SK-N-SH (cell line): ENCODE data around the gene SSBP1. TPM values are rescaled to one million over a fixed set of nuclear protein-coding genes. Genes with fewer than 3 reads are reported as not detected.
"Not testable (repeated sequence)": the region's sequence is repeated elsewhere in the genome, so short reads cannot be mapped to it uniquely, and the experiment has no call there.

Source experiments
- CTCF ChIA-PET: fragments of 300-600, 350-600 bp; formaldehyde crosslinking; extraction: SDS; loops from one replicate; lab custom pipeline; 2021; lab: Yijun Ruan, JAX
- POLR2A ChIA-PET: fragments of 350-600 bp; sonication (Branson Sonifier 250); formaldehyde crosslinking; extraction: SDS; loops from one replicate; lab custom pipeline; 2020; ENCODE audit warnings: antibody characterized with exemption, inconsistent platforms; lab: Yijun Ruan, JAX
- DNase-seq: peaks from one replicate; pipeline ENCODE4 v3.0.0; 2012
- H2AFZ ChIP-seq: fragments of 200-600 bp; sonication (generic); 2 replicates; pipeline ENCODE4 v1.8.1; 2016; ENCODE audit warnings: antibody characterized with exemption, mild to moderate bottlenecking, low read depth
- H3F3A ChIP-seq: fragments of 200-600 bp; sonication (generic); replicated peaks from 2 replicates; pipeline ENCODE3; 2016; ENCODE audit warnings: antibody characterized with exemption, mild to moderate bottlenecking; ENCODE audit not compliant: insufficient read depth
- H3K27ac ChIP-seq, 2 experiments: fragments of 200-500 bp in 1 of 2; fragments of 200-600 bp in 1 of 2; sonication (Bioruptor generic) in 1 of 2; sonication (generic), shearing (Covaris generic) in 1 of 2; 2 replicates each; pipeline versions ENCODE4 v1.5.1 to v1.6.1; 2014 to 2016; ENCODE audit warnings: low read depth in 2 of 2, inconsistent platforms in 1 of 2, low read length in 1 of 2, mild to moderate bottlenecking in 1 of 2, mixed read lengths in 1 of 2
- H3K27me3 ChIP-seq: fragments of 200-600 bp; sonication (generic), shearing (Covaris generic); 2 replicates; pipeline ENCODE4 v1.6.1; 2016; ENCODE audit warnings: mixed run types; ENCODE audit not compliant: insufficient read depth
- H3K36me3 ChIP-seq, 2 experiments: fragments of 200-500 bp in 1 of 2; fragments of 200-600 bp in 1 of 2; sonication (Bioruptor generic) in 1 of 2; sonication (generic) in 1 of 2; replicated peaks in 1 of 2; 2 replicates each; pipeline versions ENCODE3 to v1.5.1; 2014 to 2016; ENCODE audit warnings: low read length in 1 of 2, mild to moderate bottlenecking in 1 of 2; ENCODE audit not compliant: insufficient read depth in 2 of 2, control insufficient read depth in 1 of 2
- H3K4me1 ChIP-seq, 2 experiments: fragments of 200-500 bp in 1 of 2; fragments of 200-600 bp in 1 of 2; sonication (Bioruptor generic) in 1 of 2; sonication (generic), shearing (Covaris generic) in 1 of 2; 2 replicates each; pipeline versions ENCODE4 v1.5.1 to v1.6.1; 2014 to 2016; ENCODE audit warnings: low read depth in 1 of 2, low read length in 1 of 2, mixed run types in 1 of 2; ENCODE audit not compliant: insufficient read depth in 2 of 2, control insufficient read depth in 1 of 2
- H3K4me2 ChIP-seq: fragments of 200-600 bp; sonication (generic), shearing (Covaris generic); 2 replicates; pipeline ENCODE4 v1.6.1; 2017; ENCODE audit warnings: mixed run types
- H3K4me3 ChIP-seq, 2 experiments: fragments of 200-500 bp in 1 of 2; fragments of 200-600 bp in 1 of 2; sonication (Bioruptor generic) in 1 of 2; sonication (generic), shearing (Covaris generic) in 1 of 2; 2 replicates each; pipeline versions ENCODE4 v1.5.1 to v1.8.1; 2014 to 2016; ENCODE audit warnings: low read depth in 2 of 2, inconsistent platforms in 1 of 2, low read length in 1 of 2, mild to moderate bottlenecking in 1 of 2, mixed read lengths in 1 of 2, moderate library complexity in 1 of 2
- H3K79me2 ChIP-seq: fragments of 200-600 bp; sonication (generic); 2 replicates; pipeline ENCODE4 v1.8.1; 2017; ENCODE audit warnings: mild to moderate bottlenecking; ENCODE audit not compliant: insufficient read depth
- H3K9ac ChIP-seq: fragments of 200-600 bp; sonication (generic); 2 replicates; pipeline ENCODE4 v1.6.1; 2017; ENCODE audit warnings: mixed run types
- H3K9me2 ChIP-seq: fragments of 200-600 bp; sonication (generic); 2 replicates; pipeline ENCODE4 v1.6.1; 2017; ENCODE audit warnings: mixed run types
- H3K9me3 ChIP-seq: fragments of 200-600 bp; sonication (generic); 2 replicates; pipeline ENCODE4 v1.6.1; 2017; ENCODE audit warnings: mixed run types, mild to moderate bottlenecking, moderate library complexity
- H4K20me1 ChIP-seq: fragments of 200-600 bp; sonication (generic); 2 replicates; pipeline ENCODE4 v1.6.1; 2017; ENCODE audit warnings: mild to moderate bottlenecking, mixed run types; ENCODE audit not compliant: insufficient read depth
- CHD2 ChIP-seq: fragments of 150-350 bp; IDR thresholded peaks from 2 replicates; pipeline ENCODE4 v1.6.1; 2018; ENCODE audit warnings: low read length; ENCODE audit not compliant: partially characterized antibody
- FOSL2 ChIP-seq: IDR thresholded peaks from 2 replicates; pipeline ENCODE4 v1.4.0; 2012; ENCODE audit warnings: low read depth, mild to moderate bottlenecking, moderate library complexity, borderline replicate concordance
- FOXJ3 ChIP-seq: sonication (generic); formaldehyde crosslinking; IDR thresholded peaks from 2 replicates; pipeline ENCODE4 v1.5.1; 2020; ENCODE audit warnings: mild to moderate bottlenecking, missing genetic modification reagents
- FOXM1 ChIP-seq: IDR thresholded peaks from 2 replicates; pipeline ENCODE4 v1.4.0; 2012; ENCODE audit warnings: low read depth, mild to moderate bottlenecking
- GABPA ChIP-seq: IDR thresholded peaks from 2 replicates; pipeline ENCODE4 v1.4.0; 2012; ENCODE audit warnings: low read depth, mild to moderate bottlenecking
- GATA2 ChIP-seq: sonication (generic); formaldehyde crosslinking; IDR thresholded peaks from 2 replicates; pipeline ENCODE4 v1.5.0; 2020; ENCODE audit warnings: mild to moderate bottlenecking, missing genetic modification reagents
- MEF2A ChIP-seq: IDR thresholded peaks from 2 replicates; pipeline ENCODE4 v1.4.0; 2012; ENCODE audit warnings: low read depth, borderline replicate concordance
- POLR2AphosphoS5 ChIP-seq: IDR thresholded peaks from 2 replicates; pipeline ENCODE4 v1.6.1; 2012; ENCODE audit warnings: low read depth, low read length
- RCOR1 ChIP-seq: fragments of 150-350 bp; IDR thresholded peaks from 2 replicates; pipeline ENCODE4 v1.6.1; 2017; ENCODE audit warnings: antibody characterized with exemption, low read length
- RXRA ChIP-seq: IDR thresholded peaks from 2 replicates; pipeline ENCODE4 v1.4.0; 2012; ENCODE audit warnings: low read depth, mild to moderate bottlenecking, borderline replicate concordance
- SIN3A ChIP-seq: IDR thresholded peaks from 2 replicates; pipeline ENCODE4 v1.6.1; 2012; ENCODE audit warnings: low read depth, mild to moderate bottlenecking, low read length, moderate library complexity, borderline replicate concordance
- TAF1 ChIP-seq: IDR thresholded peaks from 2 replicates; pipeline ENCODE4 v1.6.1; 2012; ENCODE audit warnings: low read depth, mild to moderate bottlenecking, low read length, moderate library complexity, borderline replicate concordance
- YY1 ChIP-seq: IDR thresholded peaks from 2 replicates; pipeline ENCODE4 v1.4.0; 2012; ENCODE audit warnings: low read depth, mild to moderate bottlenecking
- WGBS: methylation state at CpG from one replicate; pipeline ENCODE4 v1.1.6; 2017; ENCODE audit warnings: low lambda C conversion rate; 5-methylcytosine and 5-hydroxymethylcytosine counted together
- polyA plus RNA-seq, 3 experiments: library from polyadenylated mRNA; depleted of rRNA; stranded (reverse); fragments of >200 nt; gene quantifications; 2 replicates each; pipeline ENCODE4 v1.2.3, GENCODE V29; 2012
- TF ChIP-seq, protein P1 (sequence below): IDR thresholded peaks from 2 replicates; pipeline ENCODE4 v1.4.0; 2012; ENCODE audit warnings: low read depth, borderline replicate concordance
- TF ChIP-seq, protein P2 (sequence below): IDR thresholded peaks from 2 replicates; pipeline ENCODE4 v1.4.0; 2012; ENCODE audit warnings: low read depth, borderline replicate concordance
- TF ChIP-seq, protein P3 (sequence below): IDR thresholded peaks from 2 replicates; pipeline ENCODE4; 2012
- TF ChIP-seq, protein P4 (sequence below): fragments of 150-350 bp; IDR thresholded peaks from 2 replicates; pipeline ENCODE4 v1.6.1; 2017; ENCODE audit warnings: antibody characterized with exemption, low read length, low read depth, borderline replicate concordance

Gene SSBP1
- polyA plus RNA-seq, 1 of the 3 experiments (the other 2 are of a cell fraction): 212 TPM

DNA sequence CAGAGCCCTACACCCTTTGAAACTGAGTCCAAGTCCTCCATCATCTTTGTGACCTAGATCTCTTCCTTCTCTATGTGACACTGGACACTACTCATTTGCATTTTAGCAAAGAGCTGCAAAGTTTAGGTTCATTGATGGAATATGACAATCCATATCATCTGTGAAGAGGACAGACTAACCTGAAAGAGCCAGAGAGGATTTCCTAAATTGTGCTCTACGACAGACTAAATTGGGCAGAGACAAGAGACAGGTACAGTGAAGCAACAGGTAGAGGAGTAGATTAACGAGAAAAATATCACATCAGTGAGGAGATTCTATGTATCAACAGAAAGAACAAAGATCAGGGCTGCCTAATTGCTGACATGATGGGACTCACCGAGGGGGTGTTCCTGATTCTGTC is 25.6 kb downstream of the SSBP1 start, which contains the start of gene TAS2R3 (continued):
- TF ChIP-seq, protein P1, sequence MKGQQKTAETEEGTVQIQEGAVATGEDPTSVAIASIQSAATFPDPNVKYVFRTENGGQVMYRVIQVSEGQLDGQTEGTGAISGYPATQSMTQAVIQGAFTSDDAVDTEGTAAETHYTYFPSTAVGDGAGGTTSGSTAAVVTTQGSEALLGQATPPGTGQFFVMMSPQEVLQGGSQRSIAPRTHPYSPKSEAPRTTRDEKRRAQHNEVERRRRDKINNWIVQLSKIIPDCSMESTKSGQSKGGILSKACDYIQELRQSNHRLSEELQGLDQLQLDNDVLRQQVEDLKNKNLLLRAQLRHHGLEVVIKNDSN: no peak
- TF ChIP-seq, protein P2, sequence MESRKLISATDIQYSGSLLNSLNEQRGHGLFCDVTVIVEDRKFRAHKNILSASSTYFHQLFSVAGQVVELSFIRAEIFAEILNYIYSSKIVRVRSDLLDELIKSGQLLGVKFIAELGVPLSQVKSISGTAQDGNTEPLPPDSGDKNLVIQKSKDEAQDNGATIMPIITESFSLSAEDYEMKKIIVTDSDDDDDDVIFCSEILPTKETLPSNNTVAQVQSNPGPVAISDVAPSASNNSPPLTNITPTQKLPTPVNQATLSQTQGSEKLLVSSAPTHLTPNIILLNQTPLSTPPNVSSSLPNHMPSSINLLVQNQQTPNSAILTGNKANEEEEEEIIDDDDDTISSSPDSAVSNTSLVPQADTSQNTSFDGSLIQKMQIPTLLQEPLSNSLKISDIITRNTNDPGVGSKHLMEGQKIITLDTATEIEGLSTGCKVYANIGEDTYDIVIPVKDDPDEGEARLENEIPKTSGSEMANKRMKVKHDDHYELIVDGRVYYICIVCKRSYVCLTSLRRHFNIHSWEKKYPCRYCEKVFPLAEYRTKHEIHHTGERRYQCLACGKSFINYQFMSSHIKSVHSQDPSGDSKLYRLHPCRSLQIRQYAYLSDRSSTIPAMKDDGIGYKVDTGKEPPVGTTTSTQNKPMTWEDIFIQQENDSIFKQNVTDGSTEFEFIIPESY: no peak
- TF ChIP-seq GATA2 (no peak), GABPA (no peak)
- TF ChIP-seq, protein P3, sequence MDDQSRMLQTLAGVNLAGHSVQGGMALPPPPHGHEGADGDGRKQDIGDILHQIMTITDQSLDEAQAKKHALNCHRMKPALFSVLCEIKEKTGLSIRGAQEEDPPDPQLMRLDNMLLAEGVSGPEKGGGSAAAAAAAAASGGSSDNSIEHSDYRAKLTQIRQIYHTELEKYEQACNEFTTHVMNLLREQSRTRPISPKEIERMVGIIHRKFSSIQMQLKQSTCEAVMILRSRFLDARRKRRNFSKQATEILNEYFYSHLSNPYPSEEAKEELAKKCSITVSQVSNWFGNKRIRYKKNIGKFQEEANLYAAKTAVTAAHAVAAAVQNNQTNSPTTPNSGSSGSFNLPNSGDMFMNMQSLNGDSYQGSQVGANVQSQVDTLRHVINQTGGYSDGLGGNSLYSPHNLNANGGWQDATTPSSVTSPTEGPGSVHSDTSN: no peak

DNA sequence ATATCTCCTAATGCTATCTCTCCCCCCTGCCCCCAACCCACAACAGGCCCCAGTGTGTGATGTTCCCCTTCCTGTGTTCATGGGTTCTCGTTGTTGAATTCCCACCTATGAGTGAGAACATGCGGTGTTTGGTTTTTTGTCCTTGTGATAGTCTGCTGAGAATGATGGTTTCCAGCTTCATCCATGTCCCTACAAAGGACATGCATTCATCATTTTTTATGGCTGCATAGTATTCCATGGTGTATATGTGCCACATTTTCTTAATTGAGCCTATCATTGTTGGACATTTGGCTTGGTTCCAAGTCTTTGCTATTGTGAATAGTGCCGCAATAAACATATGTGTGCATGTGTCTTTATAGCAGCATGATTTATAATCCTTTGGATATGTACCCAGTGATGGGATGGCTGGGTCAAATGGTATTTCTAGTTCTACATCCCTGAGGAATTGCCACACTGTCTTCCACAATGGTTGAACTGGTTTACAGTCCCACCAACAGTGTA is 32.0 kb downstream of the SSBP1 start:
- CTCF ChIA-PET: interaction anchor here (0.6 to 2.9 kb wide), 5 partner anchors 8 to 95 kb away, joined by 3 to 17 read pairs (median 3); no protein-coding TSS in a partner anchor
- H3K4me2 ChIP-seq, H3K27ac ChIP-seq, H2AFZ ChIP-seq, H3K9me2 ChIP-seq, H3K9ac ChIP-seq, H3K4me1 ChIP-seq, H4K20me1 ChIP-seq, DNase-seq, H3K27me3 ChIP-seq, H3K9me3 ChIP-seq, POLR2A ChIA-PET, H3K79me2 ChIP-seq, H3K36me3 ChIP-seq, H3K4me3 ChIP-seq, H3F3A ChIP-seq: not testable (repeated sequence)
- WGBS: 91% methylated on average over 3 of the region's 3 CpGs

DNA sequence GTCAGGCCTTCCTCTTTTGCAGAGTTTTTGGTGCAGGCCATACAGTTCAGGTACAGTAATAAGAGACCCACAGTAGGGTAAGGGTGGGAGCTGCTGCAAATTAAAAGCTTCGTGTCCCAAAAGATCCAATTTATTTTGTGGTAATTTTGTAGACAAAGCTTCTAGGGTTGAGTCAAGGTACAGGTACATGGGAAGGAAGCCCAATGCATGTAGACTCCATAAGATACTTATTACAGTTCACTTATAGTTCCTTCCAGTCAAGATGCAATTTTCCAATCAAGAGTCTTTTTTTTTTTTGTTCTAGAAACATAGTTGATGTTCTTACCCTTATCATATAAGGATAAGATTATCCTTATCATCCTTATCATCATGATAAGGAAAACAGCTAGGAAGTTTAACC is 38.2 kb downstream of the SSBP1 start, which contains the start of gene TAS2R4:
Gene TAS2R4, plus strand, starts transcription at position 301 of the 400 bp plus-strand sequence. CDS start 1,815 bp downstream, outside the sequence.
- Histone ChIP-seq H3K27me3 (no peaks in the 10 kb centered on the region), H3K79me2 (no peaks in the 10 kb centered on the region), H3K9ac (no peak within 1 kb of the TSS), H3F3A (no peaks in the 10 kb centered on the region), H3K36me3 (peaks cover 0 to 22% of the 10 kb centered on the region in 2 experiments), H3K4me3 (no peak within 1 kb of the TSS), H3K27ac (no peak within 1 kb of the TSS), H3K4me2 (no peak within 1 kb of the TSS), H3K9me2 (no peaks in the 10 kb centered on the region), H3K9me3 (no peaks in the 10 kb centered on the region), H4K20me1 (no peaks in the 10 kb centered on the region), H2AFZ (no peak within 1 kb of the TSS), H3K4me1 (no peaks in the 10 kb centered on the region)
- TF ChIP-seq TAF1 (no peak), SIN3A (no peak), FOSL2 (no peak), CHD2 (no peak), MEF2A (no peak), GABPA (no peak), FOXJ3 (no peak), FOXM1 (no peak), POLR2AphosphoS5 (no peak), RXRA (no peak), RCOR1 (no peak), GATA2 (no peak), YY1 (no peak)
- TF ChIP-seq, protein P3: no peak
- TF ChIP-seq, protein P1: no peak
- TF ChIP-seq, protein P4, sequence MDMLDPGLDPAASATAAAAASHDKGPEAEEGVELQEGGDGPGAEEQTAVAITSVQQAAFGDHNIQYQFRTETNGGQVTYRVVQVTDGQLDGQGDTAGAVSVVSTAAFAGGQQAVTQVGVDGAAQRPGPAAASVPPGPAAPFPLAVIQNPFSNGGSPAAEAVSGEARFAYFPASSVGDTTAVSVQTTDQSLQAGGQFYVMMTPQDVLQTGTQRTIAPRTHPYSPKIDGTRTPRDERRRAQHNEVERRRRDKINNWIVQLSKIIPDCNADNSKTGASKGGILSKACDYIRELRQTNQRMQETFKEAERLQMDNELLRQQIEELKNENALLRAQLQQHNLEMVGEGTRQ: no peak
- POLR2A ChIA-PET: interaction anchor here (1.5 kb wide), 1 partner anchor 38 kb away, joined by 5 read pairs; the partner anchor contains the start of gene SSBP1
- DNase-seq: no peak
- 81% methylated on average over 1 of the region's 1 CpG for WGBS
- CTCF ChIA-PET: interaction anchor here (0.6 to 3.1 kb wide), 5 partner anchors 10 to 126 kb away, joined by 3 to 21 read pairs (median 4); partner anchors contain the start of gene SSBP1
